Kidney (tissue), 14 donors: Measurements from ENCODE around the gene TAPT1. TPM values are rescaled to one million over a fixed set of nuclear protein-coding genes. Genes with fewer than 3 reads are reported as not detected.

Source experiments
- DNase-seq, 5 donors: peaks; one replicate each; pipeline ENCODE4 v3.0.0-alpha.2; 2013 to 2020
- FAIRE-seq: peaks from 2 replicates; lab custom pipeline; 2012; peaks lifted over from hg19 to GRCh38; lab: Jason Lieb, UNC
- H3K27ac ChIP-seq, 2 donors: one replicate each; pipeline ENCODE4 v1.7.0; 2013; ENCODE audit warnings: low read depth in 2 of 2, low read length in 2 of 2, inconsistent platforms in 1 of 2
- H3K27me3 ChIP-seq: one replicate; pipeline ENCODE4 v1.7.1; 2013; ENCODE audit warnings: low read length, inconsistent platforms; ENCODE audit not compliant: control insufficient read depth, insufficient read depth
- H3K36me3 ChIP-seq, 3 donors: one replicate each; pipeline versions ENCODE4 v1.7.0 to v1.7.1; 2013; ENCODE audit warnings: low read length in 3 of 3, control low read depth in 1 of 3, inconsistent platforms in 1 of 3; ENCODE audit not compliant: insufficient read depth in 3 of 3, control insufficient read depth in 2 of 3
- H3K4me1 ChIP-seq, 3 donors: one replicate each; pipeline versions ENCODE4 v1.7.0 to v1.7.1; 2013; ENCODE audit warnings: low read length in 3 of 3, inconsistent platforms in 1 of 3, low read depth in 1 of 3; ENCODE audit not compliant: control insufficient read depth in 2 of 3, insufficient read depth in 2 of 3
- H3K4me3 ChIP-seq, 3 donors: one replicate each; pipeline versions ENCODE4 v1.7.0 to v1.8.1; 2013; ENCODE audit warnings: low read length in 3 of 3, control low read depth in 1 of 3, inconsistent platforms in 1 of 3
- H3K9ac ChIP-seq, 3 donors: one replicate each; pipeline versions ENCODE4 v1.7.0 to v1.7.1; 2013; ENCODE audit warnings: low read length in 3 of 3, control low read depth in 1 of 3, inconsistent platforms in 1 of 3
- H3K9me3 ChIP-seq, 3 donors: one replicate each; pipeline versions ENCODE4 v1.7.0 to v1.7.1; 2013; ENCODE audit warnings: low read length in 3 of 3, control low read depth in 1 of 3, inconsistent platforms in 1 of 3; ENCODE audit not compliant: control insufficient read depth in 2 of 3, insufficient read depth in 1 of 3
- intact Hi-C: fragments of 100-400 bp; cut with DNase I; formaldehyde crosslinking; loops from one replicate; pipeline ENCODE4 v1.11.1; 2022
- polyA plus RNA-seq: library from polyadenylated mRNA; stranded (reverse); fragments of 350-450 nt; fragmentation: Illumina TruSeq; extraction: RNeasy Lipid Tissue Mini Kit (QIAGEN cat#74804); gene quantifications from one replicate; pipeline ENCODE4 v1.2.3, GENCODE V29; 2014; ENCODE audit warnings: low read depth, low replicate concordance; ENCODE audit not compliant: insufficient read depth
- total RNA-seq: library from RNA; stranded (reverse); fragmentation: NEBNext Ultra II Directional; extraction: Animal tissue kit (Norgen Biotek cat#: 25700); gene quantifications from one replicate; pipeline ENCODE4 v1.2.1, GENCODE V29; 2021
- TF ChIP-seq, protein P1 (sequence below): IDR thresholded peaks from 3 replicates; pipeline ENCODE4 v1.5.1; 2012; ENCODE audit warnings: mild to moderate bottlenecking, moderate library complexity, borderline replicate concordance; ENCODE audit not compliant: insufficient read depth; ENCODE audit errors: extremely low read depth
- donor health status: control.
- donor health status: control.
- donor health status: control.
- donor health status: control.
- donor health status: control.
- donor health status: DM: yes; HTN: yes; CAD: no.
- donor health status: Normal renal cell carcinoma (clear cell type).

The TAPT1 gene
- total and polyA plus RNA-seq, 2 donors from 2014 or later, result 20.8 to 36.8 TPM

DNA sequence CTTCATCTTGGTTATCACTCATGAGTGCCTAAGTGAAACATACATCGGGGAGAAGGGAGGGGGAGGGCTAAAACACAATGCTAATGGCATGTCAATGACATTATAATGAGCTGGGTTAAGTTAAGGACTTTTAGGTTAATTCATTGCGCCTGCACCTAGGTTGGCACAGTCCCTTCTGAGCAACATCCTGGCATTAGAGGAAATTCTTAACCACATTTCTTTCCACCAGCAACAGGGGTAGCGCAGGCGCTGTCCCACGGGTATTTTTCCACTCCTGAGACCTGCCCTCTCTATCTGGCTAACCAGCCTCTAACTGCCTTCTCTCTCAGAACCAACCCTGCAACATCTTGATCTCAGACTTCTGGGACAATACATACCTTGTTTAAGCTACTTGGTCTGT is 103.5 kb downstream of the TAPT1 start:
- intact Hi-C loops, result no loop called here
- Histone ChIP-seq H3K9me3 (no peaks in the 10 kb centered on the region), H3K4me1 (no peaks in the 10 kb centered on the region), H3K27me3 (no peaks in the 10 kb centered on the region), H3K36me3 (no peaks in the 10 kb centered on the region), H3K4me3 (no peak overlapping the region), H3K9ac (no peak overlapping the region), H3K27ac (no peak overlapping the region)
- DNase-seq, result no peak
- TF ChIP-seq, protein P1, sequence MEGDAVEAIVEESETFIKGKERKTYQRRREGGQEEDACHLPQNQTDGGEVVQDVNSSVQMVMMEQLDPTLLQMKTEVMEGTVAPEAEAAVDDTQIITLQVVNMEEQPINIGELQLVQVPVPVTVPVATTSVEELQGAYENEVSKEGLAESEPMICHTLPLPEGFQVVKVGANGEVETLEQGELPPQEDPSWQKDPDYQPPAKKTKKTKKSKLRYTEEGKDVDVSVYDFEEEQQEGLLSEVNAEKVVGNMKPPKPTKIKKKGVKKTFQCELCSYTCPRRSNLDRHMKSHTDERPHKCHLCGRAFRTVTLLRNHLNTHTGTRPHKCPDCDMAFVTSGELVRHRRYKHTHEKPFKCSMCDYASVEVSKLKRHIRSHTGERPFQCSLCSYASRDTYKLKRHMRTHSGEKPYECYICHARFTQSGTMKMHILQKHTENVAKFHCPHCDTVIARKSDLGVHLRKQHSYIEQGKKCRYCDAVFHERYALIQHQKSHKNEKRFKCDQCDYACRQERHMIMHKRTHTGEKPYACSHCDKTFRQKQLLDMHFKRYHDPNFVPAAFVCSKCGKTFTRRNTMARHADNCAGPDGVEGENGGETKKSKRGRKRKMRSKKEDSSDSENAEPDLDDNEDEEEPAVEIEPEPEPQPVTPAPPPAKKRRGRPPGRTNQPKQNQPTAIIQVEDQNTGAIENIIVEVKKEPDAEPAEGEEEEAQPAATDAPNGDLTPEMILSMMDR, result no peak
- FAIRE-seq, result no peak

DNA sequence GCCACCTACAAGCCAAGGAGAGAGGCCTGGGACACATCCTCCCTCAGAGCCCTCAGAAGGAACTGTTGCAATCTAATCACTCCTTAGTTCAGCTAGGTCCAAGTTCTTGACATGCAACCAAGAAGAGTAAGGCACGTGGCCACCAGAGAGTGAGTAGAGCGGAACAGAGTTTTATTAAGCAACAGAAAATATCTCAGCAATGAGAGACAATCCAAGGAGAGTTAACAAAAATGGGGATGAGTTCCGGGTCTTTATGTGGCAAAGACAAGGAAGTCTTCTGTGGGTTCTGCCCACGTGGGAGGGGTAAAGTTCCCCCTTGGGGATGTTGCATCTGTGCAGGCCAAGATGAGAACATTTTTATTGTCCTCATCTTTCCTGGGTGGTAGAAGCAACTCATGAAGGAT is 104.0 kb downstream of the TAPT1 start:
- intact Hi-C loops, result no loop called here

DNA sequence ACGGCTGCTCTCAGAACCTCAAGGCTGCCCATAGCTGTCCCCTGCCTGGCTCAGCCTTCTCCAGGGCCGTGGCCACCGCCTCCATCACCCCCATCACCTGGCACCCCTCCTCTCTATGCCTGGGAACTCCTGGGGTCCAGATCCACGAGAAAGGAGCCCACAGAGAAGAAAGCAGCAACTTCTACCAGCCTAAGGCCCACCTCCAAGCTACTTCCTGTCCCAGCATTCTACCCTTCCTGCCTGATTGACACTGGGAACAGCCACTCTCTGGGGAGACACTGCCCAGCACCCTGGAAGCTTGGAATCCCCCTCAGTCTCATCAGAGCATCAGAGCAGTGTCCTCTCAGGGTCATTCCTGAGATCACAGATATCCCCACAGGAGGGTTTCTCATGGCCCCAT is 105.6 kb downstream of the TAPT1 start:
- DNase-seq (no peak), FAIRE-seq (no peak)
- no peak overlapping the region for H3K4me3 ChIP-seq
- H3K36me3 ChIP-seq, result no peaks in the 10 kb centered on the region
- H3K9me3 ChIP-seq, result no peaks in the 10 kb centered on the region
- intact Hi-C loops, result no loop called here
- H3K27ac ChIP-seq, result no peak overlapping the region
- H3K27me3 ChIP-seq, result no peaks in the 10 kb centered on the region
- H3K4me1 ChIP-seq, result no peaks in the 10 kb centered on the region
- no peak overlapping the region for H3K9ac ChIP-seq
- TF ChIP-seq, protein P1, result no peak

More for the DNA sequence above, 104.0 kb downstream of the TAPT1 start:
- TF ChIP-seq, protein P1, result no peak
- FAIRE-seq, result no peak
- Histone ChIP-seq H3K9ac (no peak overlapping the region), H3K4me1 (no peaks in the 10 kb centered on the region), H3K36me3 (no peaks in the 10 kb centered on the region), H3K27ac (no peak overlapping the region), H3K9me3 (no peaks in the 10 kb centered on the region), H3K4me3 (no peak overlapping the region), H3K27me3 (no peaks in the 10 kb centered on the region)
- no peak for DNase-seq

DNA sequence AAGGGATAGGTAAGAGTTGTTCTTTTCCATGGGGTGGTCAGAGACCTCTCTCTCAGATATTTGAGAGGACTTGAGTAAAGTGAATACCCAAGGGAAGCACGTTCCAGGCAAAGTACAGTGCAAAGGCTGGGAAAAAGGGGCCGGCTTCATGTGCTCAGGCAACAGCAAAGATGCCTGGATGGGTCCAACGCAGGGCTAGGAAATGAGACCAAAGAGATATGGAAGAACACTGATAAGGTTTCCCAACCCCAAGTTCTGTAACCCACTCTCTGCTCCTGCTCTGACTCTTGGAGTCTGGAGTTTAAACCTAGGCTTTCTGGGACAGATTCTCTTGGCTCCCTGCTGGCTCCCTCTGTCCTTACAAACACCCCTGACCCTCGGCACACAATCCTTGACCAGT is 106.3 kb downstream of the TAPT1 start:
- Histone ChIP-seq H3K36me3 (no peaks in the 10 kb centered on the region), H3K27ac (no peak overlapping the region), H3K4me1 (no peaks in the 10 kb centered on the region), H3K9ac (no peak overlapping the region), H3K9me3 (no peaks in the 10 kb centered on the region), H3K27me3 (no peaks in the 10 kb centered on the region), H3K4me3 (no peak overlapping the region)
- TF ChIP-seq, protein P1, result no peak
- intact Hi-C loops, result no loop called here
- no peak for FAIRE-seq
- no peak for DNase-seq
